ENCODE measurements around the gene RPN1. TPM values are rescaled to one million over a fixed set of nuclear protein-coding genes. Genes with fewer than 3 reads are reported as not detected.

Gene RPN1
- total RNA-seq: 506 and 514 TPM in 2 replicates

DNA sequence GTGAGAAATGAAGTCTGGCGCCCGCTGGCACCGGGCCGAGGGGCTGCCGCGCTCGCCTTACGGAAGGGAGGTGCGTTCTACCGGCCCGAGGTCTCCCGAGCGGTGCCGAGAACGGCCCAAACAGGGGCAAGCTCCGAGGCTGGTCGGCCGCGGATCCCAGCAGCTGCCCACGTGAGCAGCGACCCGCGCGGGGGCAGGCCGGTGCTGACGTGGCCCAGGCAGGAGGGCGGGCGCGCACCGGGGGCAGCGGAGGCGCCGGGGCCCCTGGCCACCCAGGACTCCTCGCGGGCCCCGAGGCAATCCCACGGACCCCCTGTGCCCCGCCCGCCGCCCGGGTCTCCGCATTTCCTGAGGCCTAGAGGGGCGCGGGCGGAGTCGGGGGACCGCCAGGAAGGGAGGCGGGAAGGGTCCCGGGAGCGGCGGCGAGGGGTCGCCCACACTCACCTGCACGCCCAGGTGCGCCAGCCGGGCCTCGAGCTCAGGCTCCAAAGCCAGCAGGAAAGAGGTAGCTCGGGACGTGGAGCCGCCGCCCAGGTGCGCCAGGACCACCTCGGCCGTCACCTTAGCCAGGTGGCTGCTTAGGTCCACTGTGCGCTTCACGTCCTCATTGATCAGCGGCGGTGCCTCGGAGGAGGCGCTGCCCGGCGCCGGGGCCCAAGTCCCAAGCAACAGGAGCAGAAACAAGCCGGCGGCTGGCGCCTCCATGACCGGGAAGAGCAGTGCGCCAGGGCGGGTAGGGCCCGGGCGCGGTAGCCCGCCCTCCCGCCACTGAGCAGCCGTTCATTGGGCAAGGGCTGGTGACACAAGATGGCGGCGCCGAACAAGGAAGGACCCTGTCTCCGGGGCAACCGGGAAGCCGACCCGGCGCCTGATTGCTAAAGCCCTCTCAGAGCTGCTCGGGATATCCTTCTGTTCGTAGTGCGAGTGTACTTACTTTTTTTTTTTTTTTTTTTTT lies at the start of gene RPN1:
TSS of gene RPN1 (minus strand) at position 723 of the 955 bp plus-strand sequence. CDS start at position 705, 18 bp downstream.
- DNase-seq (ENCODE audit: low read depth) (peak; percentile 85), FAIRE-seq (no peak)
- H3K36me3 ChIP-seq (ENCODE audit: control insufficient read depth, insufficient read depth, low read length): no peaks in the 10 kb centered on the region
- TF ChIP-seq, protein P1, sequence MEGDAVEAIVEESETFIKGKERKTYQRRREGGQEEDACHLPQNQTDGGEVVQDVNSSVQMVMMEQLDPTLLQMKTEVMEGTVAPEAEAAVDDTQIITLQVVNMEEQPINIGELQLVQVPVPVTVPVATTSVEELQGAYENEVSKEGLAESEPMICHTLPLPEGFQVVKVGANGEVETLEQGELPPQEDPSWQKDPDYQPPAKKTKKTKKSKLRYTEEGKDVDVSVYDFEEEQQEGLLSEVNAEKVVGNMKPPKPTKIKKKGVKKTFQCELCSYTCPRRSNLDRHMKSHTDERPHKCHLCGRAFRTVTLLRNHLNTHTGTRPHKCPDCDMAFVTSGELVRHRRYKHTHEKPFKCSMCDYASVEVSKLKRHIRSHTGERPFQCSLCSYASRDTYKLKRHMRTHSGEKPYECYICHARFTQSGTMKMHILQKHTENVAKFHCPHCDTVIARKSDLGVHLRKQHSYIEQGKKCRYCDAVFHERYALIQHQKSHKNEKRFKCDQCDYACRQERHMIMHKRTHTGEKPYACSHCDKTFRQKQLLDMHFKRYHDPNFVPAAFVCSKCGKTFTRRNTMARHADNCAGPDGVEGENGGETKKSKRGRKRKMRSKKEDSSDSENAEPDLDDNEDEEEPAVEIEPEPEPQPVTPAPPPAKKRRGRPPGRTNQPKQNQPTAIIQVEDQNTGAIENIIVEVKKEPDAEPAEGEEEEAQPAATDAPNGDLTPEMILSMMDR (IDR thresholded peaks at IDR 0.05; ENCODE audit: insufficient read depth, low read length, severe bottlenecking): no peak
- no peaks in the 10 kb centered on the region for H3K27me3 ChIP-seq (ENCODE audit: control insufficient read depth, insufficient read depth, low read length)
- H3K4me3 ChIP-seq (ENCODE audit: low read depth, low read length): peak within 1 kb of the TSS; percentile 100

DNA sequence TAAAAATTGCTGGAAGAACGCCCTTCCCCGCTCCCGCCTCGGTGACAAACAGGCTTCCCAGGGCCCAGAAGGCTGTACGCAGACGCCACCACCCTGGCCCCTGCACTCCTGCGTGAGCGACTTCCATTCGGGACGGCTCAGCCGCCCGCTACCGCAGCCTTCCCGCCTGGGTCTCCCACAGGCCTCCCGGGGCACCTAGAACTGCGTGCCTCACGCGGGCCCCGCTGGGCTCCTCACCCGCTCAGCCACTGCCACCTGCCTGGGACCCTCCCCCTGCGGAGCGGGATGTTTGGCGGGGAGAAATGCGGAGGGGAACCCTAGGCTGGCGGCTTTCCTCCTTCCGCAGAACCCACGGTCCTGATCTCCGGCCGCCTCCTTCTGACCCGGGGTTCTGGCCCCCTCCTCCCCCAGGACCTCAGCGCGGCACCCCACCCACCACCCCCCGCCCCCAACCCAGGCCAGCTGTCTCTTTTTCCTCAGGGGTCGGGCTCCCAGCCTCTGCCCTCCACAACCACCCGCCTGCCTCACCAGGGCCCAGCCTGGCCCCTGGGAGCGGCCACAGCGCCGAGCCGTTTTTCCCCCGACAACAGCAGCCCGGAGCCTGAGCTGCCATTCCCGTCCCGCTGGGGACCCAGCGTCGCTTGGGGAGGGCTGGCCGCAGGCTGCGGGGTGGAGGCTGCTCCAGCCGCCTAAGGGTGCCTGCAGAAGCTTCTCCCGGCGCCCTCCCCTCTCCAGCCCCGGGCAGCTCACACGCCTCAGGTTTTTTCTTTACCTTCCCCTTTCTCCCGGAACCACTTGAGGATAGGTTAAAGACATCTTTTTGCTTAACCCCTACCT lies 47.8 kb upstream of the RPN1 start:
- Histone ChIP-seq H3K36me3 (ENCODE audit: control insufficient read depth, insufficient read depth, low read length) (no peaks in the 10 kb centered on the region), H3K4me3 (ENCODE audit: low read depth, low read length) (peak overlapping the region; percentile 51), H3K27me3 (ENCODE audit: control insufficient read depth, insufficient read depth, low read length) (no peaks in the 10 kb centered on the region)
- TF ChIP-seq, protein P1 (IDR thresholded peaks at IDR 0.05; ENCODE audit: insufficient read depth, low read length, severe bottlenecking): no peak
- FAIRE-seq (no peak), DNase-seq (ENCODE audit: low read depth) (no peak)

DNA sequence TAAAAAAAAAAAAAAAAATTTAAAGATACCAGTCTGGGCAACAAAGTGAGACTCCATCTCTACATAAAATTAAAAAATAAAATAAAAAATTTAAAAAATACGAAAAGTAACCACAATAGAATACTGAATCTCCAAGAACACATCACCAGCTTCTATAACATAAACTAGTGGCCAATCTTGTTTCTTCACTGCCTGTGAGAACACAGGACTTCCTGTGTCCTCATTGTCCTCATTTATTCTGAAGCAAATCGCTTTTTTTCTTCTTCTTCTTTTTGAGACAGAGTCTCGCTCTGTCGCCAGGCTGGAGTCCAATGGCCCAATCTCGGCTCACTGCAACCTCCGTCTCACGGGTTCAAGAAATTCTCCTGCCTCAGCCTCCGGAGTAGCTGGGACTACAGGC lies 46.7 kb upstream of the RPN1 start:
- Histone ChIP-seq H3K27me3 (ENCODE audit: control insufficient read depth, insufficient read depth, low read length) (no peaks in the 10 kb centered on the region), H3K36me3 (ENCODE audit: control insufficient read depth, insufficient read depth, low read length) (no peaks in the 10 kb centered on the region), H3K4me3 (ENCODE audit: low read depth, low read length) (no peak overlapping the region)
- FAIRE-seq (no peak), DNase-seq (ENCODE audit: low read depth) (no peak)
- TF ChIP-seq, protein P1 (IDR thresholded peaks at IDR 0.05; ENCODE audit: insufficient read depth, low read length, severe bottlenecking): no peak

DNA sequence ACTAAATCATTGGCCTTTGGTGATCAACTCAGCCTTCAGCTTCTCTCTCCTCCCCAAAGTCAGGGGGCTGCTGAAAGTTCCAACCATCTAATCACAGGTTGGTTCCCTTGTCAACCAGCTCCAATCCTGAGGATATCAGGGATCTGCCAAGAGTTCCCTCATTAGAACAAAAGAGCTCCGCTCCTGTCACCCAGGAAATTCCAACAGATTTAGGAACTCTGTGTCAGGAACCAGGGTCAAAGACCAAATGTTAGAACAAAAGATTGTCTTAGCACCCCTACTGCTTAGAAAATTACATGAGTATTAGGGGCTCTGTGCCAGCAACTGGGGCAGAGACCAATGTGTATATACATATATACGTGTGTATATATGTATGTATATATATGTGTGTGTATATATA lies 43.1 kb upstream of the RPN1 start:
- H3K27me3 ChIP-seq (ENCODE audit: control insufficient read depth, insufficient read depth, low read length): no peaks in the 10 kb centered on the region
- no peak overlapping the region for H3K4me3 ChIP-seq (ENCODE audit: low read depth, low read length)
- FAIRE-seq: no peak
- no peaks in the 10 kb centered on the region for H3K36me3 ChIP-seq (ENCODE audit: control insufficient read depth, insufficient read depth, low read length)
- no peak for DNase-seq (ENCODE audit: low read depth)
- TF ChIP-seq, protein P1 (IDR thresholded peaks at IDR 0.05; ENCODE audit: insufficient read depth, low read length, severe bottlenecking): no peak

DNA sequence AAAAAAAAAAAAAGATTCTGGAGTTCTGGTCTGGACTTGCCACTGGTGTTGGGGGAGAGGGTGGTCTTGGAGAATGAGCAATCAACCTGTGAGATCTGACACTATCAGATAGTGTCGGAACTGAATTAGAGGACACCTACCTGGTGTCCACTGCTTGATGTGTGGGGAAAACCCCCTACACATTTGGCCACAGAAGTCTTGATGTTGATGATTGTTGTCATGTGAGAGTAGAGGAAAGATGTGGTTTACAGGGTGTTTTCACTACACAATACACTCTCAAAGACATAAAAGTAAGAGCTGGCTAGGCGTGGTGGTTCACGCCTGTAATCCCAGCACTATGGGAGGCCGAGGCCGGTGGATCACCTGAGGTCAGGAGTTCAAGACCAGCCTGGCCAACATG lies 38.4 kb upstream of the RPN1 start:
- DNase-seq (ENCODE audit: low read depth) (no peak), FAIRE-seq (peak; percentile 60)
- Histone ChIP-seq H3K36me3 (ENCODE audit: control insufficient read depth, insufficient read depth, low read length) (no peaks in the 10 kb centered on the region), H3K27me3 (ENCODE audit: control insufficient read depth, insufficient read depth, low read length) (no peaks in the 10 kb centered on the region), H3K4me3 (ENCODE audit: low read depth, low read length) (no peak overlapping the region)
- TF ChIP-seq, protein P1 (IDR thresholded peaks at IDR 0.05; ENCODE audit: insufficient read depth, low read length, severe bottlenecking): no peak
